Pancreas (tissue), 10 donors: ENCODE results near the gene KCNK4. TPM values are rescaled to one million over a fixed set of nuclear protein-coding genes. Genes with fewer than 3 reads are reported as not detected.
A peak's percentile ranks its signal among the peaks of the same experiment; 100 is the strongest.
"Not testable (repeated sequence)": the region's sequence is repeated elsewhere in the genome, so short reads cannot be mapped to it uniquely, and the experiment has no call there.

Source experiments
- ATAC-seq, 4 donors: fragments of 200-7000 bp; cut with Tn5 transposase; one replicate each; pipeline versions ENCODE4 v1.8.0 to v1.9.1; 2020; ENCODE audit warnings: mild to moderate bottlenecking in 4 of 4, moderate library complexity in 4 of 4
- DNase-seq, 6 donors: peaks; one replicate each; pipeline ENCODE4 v3.0.0-alpha.2; 2020
- FAIRE-seq: peaks from 2 replicates; lab custom pipeline; 2012; peaks lifted over from hg19 to GRCh38; lab: Jason Lieb, UNC
- H3K27ac ChIP-seq, 4 donors: fragments of 200-600 bp; sonication (generic); 1 replicate in 3 of 4; 2 replicates in 1 of 4; pipeline versions ENCODE4 v1.5.0 to v1.8.0; 2020
- H3K27me3 ChIP-seq, 4 donors: fragments of 200-600 bp; one replicate each; pipeline ENCODE4 v1.8.0; 2021
- H3K36me3 ChIP-seq, 3 donors: fragments of 200-600 bp; sonication (generic) in 1 of 3; one replicate each; pipeline versions ENCODE4 v1.5.0 to v1.8.0; 2020 to 2021
- H3K4me1 ChIP-seq, 3 donors: fragments of 200-600 bp; one replicate each; pipeline ENCODE4 v1.8.0; 2021
- H3K4me3 ChIP-seq, 4 donors: fragments of 200-600 bp; sonication (generic) in 2 of 4; one replicate each; pipeline versions ENCODE4 v1.5.0 to v1.8.0; 2020 to 2021
- H3K9me3 ChIP-seq, 4 donors: fragments of 200-600 bp; one replicate each; pipeline ENCODE4 v1.8.0; 2021
- CTCF ChIP-seq, 4 donors: fragments of 200-600 bp; sonication (generic) in 3 of 4; IDR thresholded peaks; one replicate each; pipeline versions ENCODE4 v1.5.0 to v1.8.0; 2021; ENCODE audit warnings: antibody characterized with exemption in 4 of 4
- WGBS, 2 donors: extraction: QIAGEN DNeasy Blood & Tissue Kit; methylation state at CpG; one replicate each; pipeline ENCODE4 v1.1.7; 2013; 5-methylcytosine and 5-hydroxymethylcytosine counted together
- intact Hi-C, 3 donors: fragments of 100-400 bp; cut with DNase I; formaldehyde crosslinking; loops; one replicate each; pipeline versions ENCODE4 v1.11.1 to v1.14.2; 2022
- polyA plus RNA-seq, 2 donors: library from polyadenylated mRNA; stranded (reverse); fragments of 200-250 nt; gene quantifications; one replicate each; pipeline ENCODE4 v1.2.3, GENCODE V29; 2013
- total RNA-seq, 6 donors: library from RNA; stranded (reverse); fragmentation: NEBNext Ultra II Directional in 4 of 6; extraction: Animal tissue kit (Norgen Biotek cat#: 25700) in 4 of 6; gene quantifications; one replicate each; pipeline versions ENCODE4 v1.2.1 to v1.2.4, GENCODE V29; 2021 to 2023
- donor health status: healthy with polysubstance abuse.
- donor health status: DM: no; HTN: no; CAD: no; lungs with moderate emphysema.
- donor health status: DM: no; HTN: no; CAD: no.
- donor health status: control.
- donor health status: control.
- donor health status: Bipolar disorder and iron deficiency.
- donor health status: DM: yes; HTN: yes; CAD: no.
- donor health status: DM: no; HTN: no; CAD: no.
- donor health status: DM: no; HTN: no; CAD: no.
- donor health status: DM: yes; HTN: yes; CAD: no.

The KCNK4 gene
- total and polyA plus RNA-seq, 8 donors: not detected

DNA sequence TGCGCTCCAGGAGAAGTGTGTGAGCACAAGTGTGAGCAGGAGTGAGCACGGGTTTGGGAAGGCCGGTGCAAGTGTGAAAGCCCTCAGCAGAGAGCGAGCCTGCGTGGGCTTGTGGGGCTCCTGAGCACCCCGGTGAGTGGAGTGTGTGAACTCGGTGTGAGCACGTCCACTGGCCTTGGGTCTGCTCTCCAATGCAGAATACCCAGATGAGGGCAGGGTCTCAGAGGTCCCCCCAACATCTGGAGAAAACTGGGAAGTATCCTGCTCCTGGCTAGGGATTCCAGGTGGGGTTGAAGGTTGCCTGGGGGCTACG is 15.4 kb downstream of the KCNK4 start:
- Histone ChIP-seq H3K4me1 (peaks cover 5 to 10% (median 8%) of the 10 kb centered on the region in 3 donors), H3K4me3 (peak overlapping the region; percentile 46 to 71 (median 63)), H3K9me3 (no peaks in the 10 kb centered on the region), H3K27ac (peak overlapping the region; percentile 75 to 90 (median 86)), H3K27me3 (no peaks in the 10 kb centered on the region), H3K36me3 (no peaks in the 10 kb centered on the region)
- 10 to 13% methylated on average over 9 of the region's 9 CpGs for WGBS, 2 donors
- FAIRE-seq: no peak
- peak in 1 of 6 donors; percentile 83 for DNase-seq
- intact Hi-C loops: no loop called here
- no peak for ATAC-seq
- TF ChIP-seq CTCF (IDR thresholded peaks at IDR 0.05): no peak

- FAIRE-seq (no peak), ATAC-seq (peak in 1 of 4 donors; percentile 4), DNase-seq (peak in 4 of 6 donors; percentile 63 to 85 (median 72))
- Histone ChIP-seq H3K27me3 (no peaks in the 10 kb centered on the region), H3K36me3 (no peaks in the 10 kb centered on the region), H3K9me3 (no peaks in the 10 kb centered on the region), H3K4me3 (peak overlapping the region in 3 of 4 donors; percentile 57 to 71 (median 69)), H3K4me1 (peaks cover 5 to 10% (median 8%) of the 10 kb centered on the region in 3 donors), H3K27ac (peak overlapping the region; percentile 75 to 90 (median 86))
- intact Hi-C loops: no loop called here
- WGBS, 2 donors: 66 to 67% methylated on average over 14 to 15 of the region's 15 CpGs
- TF ChIP-seq CTCF (IDR thresholded peaks at IDR 0.05): no peak
Observed at GRCh38 chr11:64306876-64307622, 15.9 kb downstream of the KCNK4 start.

GRCh38 chr11:64307795-64308194 is 16.7 kb downstream of the KCNK4 start:
- DNase-seq: not testable (repeated sequence)

DNA sequence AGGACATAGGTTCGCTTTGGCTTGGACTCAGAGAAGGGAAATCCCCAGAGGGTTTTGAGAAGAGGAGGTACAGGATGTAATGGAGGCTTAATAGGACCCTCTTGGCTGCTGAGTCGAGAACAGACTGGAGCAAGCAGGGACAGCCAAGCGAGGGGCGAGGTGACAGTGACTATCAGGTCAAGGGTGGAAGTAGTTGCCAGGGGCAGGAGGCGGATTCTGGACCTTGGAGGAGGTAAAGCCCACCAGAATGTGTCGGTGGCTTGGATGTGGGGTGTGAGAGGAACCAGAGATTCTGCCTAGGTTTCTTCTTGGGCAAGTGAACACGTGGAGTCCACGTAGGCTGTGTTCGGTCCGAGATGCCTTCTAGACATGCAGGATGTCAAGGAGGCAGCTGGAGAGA is 21.8 kb downstream of the KCNK4 start:
- FAIRE-seq (no peak), DNase-seq (peak in 1 of 6 donors; percentile 19), ATAC-seq (no peak)
- WGBS, 2 donors: 89 to 93% methylated on average over 10 of the region's 10 CpGs
- Histone ChIP-seq H3K27me3 (no peaks in the 10 kb centered on the region), H3K9me3 (no peaks in the 10 kb centered on the region), H3K4me3 (no peak overlapping the region), H3K36me3 (peaks cover 0 to 16% (median 10%) of the 10 kb centered on the region in 3 donors), H3K4me1 (peaks cover 0 to 7% (median 4%) of the 10 kb centered on the region in 3 donors), H3K27ac (no peak overlapping the region)
- no peak for TF ChIP-seq CTCF (IDR thresholded peaks at IDR 0.05)
- intact Hi-C loops: no loop called here

More at GRCh38 chr11:64307795-64308194, 16.7 kb downstream of the KCNK4 start:
- WGBS, 2 donors: 88 to 93% methylated on average over 5 of the region's 5 CpGs
- H3K36me3 ChIP-seq, FAIRE-seq, ATAC-seq, H3K27me3 ChIP-seq, H3K9me3 ChIP-seq, H3K27ac ChIP-seq, intact Hi-C loops, H3K4me3 ChIP-seq: not testable (repeated sequence)
- H3K4me1 ChIP-seq: peaks cover 5 to 10% (median 8%) of the 10 kb centered on the region in 3 donors

DNA sequence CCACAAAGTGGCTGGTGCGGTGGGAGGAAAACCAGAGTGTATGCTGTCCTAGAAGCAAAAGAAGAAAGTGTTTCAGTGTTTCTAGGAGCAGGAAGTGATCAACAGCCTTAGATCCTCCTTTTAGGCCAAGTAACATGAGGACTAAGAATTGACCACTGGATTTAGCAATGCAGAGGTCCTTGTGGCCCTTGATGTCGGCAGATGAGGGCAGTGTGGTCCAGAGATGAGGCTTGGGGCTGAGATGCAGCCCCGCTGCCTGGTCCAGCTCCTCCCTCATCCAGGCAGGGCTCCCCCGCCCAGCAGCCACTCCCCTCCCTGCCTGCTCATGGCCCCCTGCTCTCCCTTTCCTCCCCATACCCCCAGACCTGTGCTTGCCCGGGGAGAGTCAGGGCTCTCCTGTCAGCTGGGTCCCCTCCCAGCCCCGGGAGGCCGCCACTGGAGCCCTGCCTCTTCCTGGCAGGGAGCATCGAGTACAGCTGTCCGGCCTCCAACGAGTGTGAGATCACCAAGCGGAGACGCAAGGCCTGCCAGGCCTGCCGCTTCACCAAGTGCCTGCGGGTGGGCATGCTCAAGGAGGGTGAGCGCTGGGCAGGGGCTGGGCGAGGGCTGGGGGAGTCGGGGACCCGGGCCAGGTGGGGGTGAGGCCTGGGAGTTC is 22.5 kb downstream of the KCNK4 start:
- ATAC-seq (no peak), FAIRE-seq (no peak), DNase-seq (peak in 4 of 6 donors; percentile 29 to 79 (median 56))
- intact Hi-C loops: no loop called here
- H3K27me3 ChIP-seq: no peaks in the 10 kb centered on the region
- 79% methylated on average over 17 to 18 of the region's 18 CpGs for WGBS, 2 donors
- no peak overlapping the region for H3K27ac ChIP-seq
- H3K9me3 ChIP-seq: no peaks in the 10 kb centered on the region
- TF ChIP-seq CTCF (IDR thresholded peaks at IDR 0.05): no peak
- no peak overlapping the region for H3K4me3 ChIP-seq
- H3K36me3 ChIP-seq: peaks cover 0 to 16% (median 10%) of the 10 kb centered on the region in 3 donors
- peaks cover 0 to 7% (median 4%) of the 10 kb centered on the region in 3 donors for H3K4me1 ChIP-seq
